Right ventricle myocardium superior (tissue), 1 donor: Measurements from ENCODE around the gene GHR. TPM values are rescaled to one million over a fixed set of nuclear protein-coding genes. Genes with fewer than 3 reads are reported as not detected.
A peak's percentile ranks its signal among the peaks of the same experiment; 100 is the strongest.

Experiments
- ATAC-seq: fragments of 200-7000 bp; cut with Tn5 transposase; one replicate; pipeline ENCODE4 v1.9.1; 2020; ENCODE audit warnings: mild to moderate bottlenecking; ENCODE audit not compliant: poor library complexity
- DNase-seq: peaks from one replicate; pipeline ENCODE4 v3.0.0-alpha.2; 2020
- intact Hi-C: fragments of 100-400 bp; cut with DNase I; formaldehyde crosslinking; loops from one replicate; pipeline ENCODE4 v1.11.2; 2022
- long read RNA-seq: library from polyadenylated mRNA; unstranded; transcript quantifications from one replicate; pipeline ENCODE4 v2.0.0, GENCODE V29; 2021
- total RNA-seq: library from RNA; stranded (reverse); fragmentation: NEBNext Ultra II Directional; extraction: Animal tissue kit (Norgen Biotek cat#: 25700); gene quantifications from one replicate; pipeline ENCODE4 v1.2.1, GENCODE V29; 2021
- donor health status: DM: no; HTN: yes; CAD: no; lungs with severe emphysema.

GHR gene
- total RNA-seq, result 12.8 TPM
- long read RNA-seq, full-length matches to known transcripts, result 4 of 14 reads
- long read RNA-seq, partial matches to known transcripts, result 1 of 14 reads
- long read RNA-seq, other reads (novel, unspliced or antisense), result 9 of 14 reads

DNA sequence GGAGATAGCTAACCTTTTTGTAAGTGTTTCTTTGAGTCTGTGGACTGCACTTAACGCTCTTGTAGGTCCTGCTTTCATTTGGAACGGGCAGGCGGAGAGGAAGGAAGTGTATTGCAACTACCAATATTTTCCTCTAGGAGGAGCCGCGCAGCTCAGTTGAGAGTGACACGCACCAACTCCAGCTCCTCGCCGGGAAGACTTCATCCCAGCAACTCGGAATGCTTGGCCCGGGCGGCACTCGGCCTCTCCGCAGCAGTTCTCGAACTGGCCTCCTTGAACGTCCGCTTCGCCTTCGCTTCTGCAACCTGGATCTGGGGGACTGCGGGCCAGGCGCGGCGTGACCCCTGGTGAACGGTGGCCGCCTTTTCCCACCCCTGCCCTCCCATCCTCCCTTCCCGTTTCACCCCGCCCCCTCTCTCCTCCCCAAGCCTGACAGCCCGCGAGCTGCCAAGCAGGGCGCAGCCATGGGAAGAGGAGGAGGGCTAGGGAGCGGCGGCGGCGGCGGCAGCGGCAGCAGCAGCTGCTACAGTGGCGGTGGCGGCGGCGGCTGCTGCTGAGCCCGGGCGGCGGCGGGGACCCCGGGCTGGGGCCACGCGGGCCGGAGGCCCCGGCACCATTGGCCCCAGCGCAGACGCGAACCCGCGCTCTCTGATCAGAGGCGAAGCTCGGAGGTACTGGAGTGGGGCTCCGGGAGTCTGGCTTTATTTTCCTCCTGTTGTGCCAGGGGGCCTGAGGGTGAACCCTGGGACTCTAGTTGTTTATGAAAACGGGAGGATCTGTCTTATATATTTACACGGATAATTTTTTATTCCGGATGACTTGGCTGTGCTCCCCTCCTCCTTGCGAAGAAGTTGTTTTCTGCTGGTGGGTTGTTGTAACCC is at the start of gene GHR:
Gene GHR, plus strand, starts transcription at position 155 of the 881 bp plus-strand sequence. CDS start 142,436 bp downstream, outside the sequence.
- DNase-seq (peak; percentile 85), ATAC-seq (peak; percentile 95)
- intact Hi-C loops, result loop anchor here (2.0 kb wide), 1 partner anchor 159 kb away; no protein-coding TSS in a partner anchor

DNA sequence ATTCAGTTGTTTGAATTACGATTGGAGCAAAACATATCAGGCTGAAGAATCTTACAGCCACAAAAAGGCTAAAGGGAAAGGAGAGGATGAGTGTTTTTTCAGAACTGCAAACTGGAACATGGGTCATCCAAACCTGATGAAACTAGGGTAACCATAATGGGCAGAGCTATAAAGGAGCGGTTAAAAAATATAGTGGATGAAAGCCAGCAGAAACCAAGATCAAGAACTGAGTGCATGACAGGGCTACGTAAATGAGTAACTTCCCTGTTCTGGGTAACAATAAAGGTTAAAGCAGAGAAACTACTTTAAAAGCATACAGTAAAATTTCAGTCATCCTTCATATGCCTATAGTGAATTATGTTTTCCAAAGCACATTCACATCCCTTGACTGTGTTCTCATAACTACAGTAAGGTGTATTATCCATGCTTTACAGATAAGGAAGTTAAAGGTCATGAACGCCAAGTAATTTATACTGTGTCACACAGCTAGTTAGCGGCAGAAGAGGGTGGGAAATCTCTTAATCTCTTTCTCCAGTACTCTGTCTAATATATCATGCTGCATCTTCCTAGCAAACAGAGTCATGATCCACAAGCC is 48.5 kb upstream of the GHR start:
- ATAC-seq, result no peak

DNA sequence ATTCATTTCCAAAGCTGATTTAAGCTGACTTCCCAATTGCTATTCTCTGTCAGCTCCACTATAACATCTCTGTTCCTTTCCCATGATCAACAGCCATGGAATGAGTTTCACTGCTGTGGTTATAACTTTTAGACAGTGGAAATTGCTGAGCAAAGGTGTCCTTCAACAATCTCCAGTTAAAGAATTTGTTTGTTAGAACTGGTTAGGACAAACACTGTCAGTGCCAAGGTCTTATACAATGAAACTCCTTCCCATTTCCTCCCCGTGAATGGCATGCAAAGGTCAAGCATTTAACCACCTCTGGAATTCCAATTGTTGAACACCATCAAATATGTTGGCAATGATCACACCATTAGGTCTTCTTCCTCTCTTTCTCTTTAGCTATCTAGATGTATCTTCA is 45.7 kb upstream of the GHR start:
- ATAC-seq (no peak), DNase-seq (no peak)
- intact Hi-C loops, result no loop called here

More for the DNA sequence above, 48.5 kb upstream of the GHR start:
- no peak for DNase-seq
- intact Hi-C loops, result no loop called here

- no peak for DNase-seq
Measured at GRCh38 chr5:42381973-42382372, 41.3 kb upstream of the GHR start.

GRCh38 chr5:42387563-42387962 is 35.7 kb upstream of the GHR start:
- intact Hi-C loops, result no loop called here
- DNase-seq (no peak), ATAC-seq (no peak)

More at GRCh38 chr5:42381973-42382372, 41.3 kb upstream of the GHR start:
- intact Hi-C loops, result no loop called here
- ATAC-seq, result no peak

DNA sequence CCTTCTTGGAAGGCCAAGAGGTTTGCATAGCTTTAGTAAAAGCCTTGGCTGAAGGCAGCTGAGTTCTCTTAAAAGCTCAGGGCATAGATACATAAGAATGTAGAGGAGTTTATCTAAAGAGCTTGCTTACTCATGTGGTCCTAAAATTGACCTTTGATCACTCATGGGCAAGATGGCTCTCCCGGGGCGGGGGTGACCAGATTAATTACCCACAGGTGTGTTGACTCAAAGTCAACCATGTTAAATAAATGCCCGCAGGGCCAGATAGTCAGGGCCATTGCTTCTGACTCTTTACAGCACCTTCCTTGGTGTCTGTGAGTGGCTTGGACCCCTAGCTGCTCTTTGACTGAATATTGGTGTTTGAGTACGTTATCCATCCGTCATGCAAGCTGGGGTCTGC is 33.1 kb upstream of the GHR start:
- DNase-seq (no peak), ATAC-seq (no peak)
- intact Hi-C loops, result no loop called here

DNA sequence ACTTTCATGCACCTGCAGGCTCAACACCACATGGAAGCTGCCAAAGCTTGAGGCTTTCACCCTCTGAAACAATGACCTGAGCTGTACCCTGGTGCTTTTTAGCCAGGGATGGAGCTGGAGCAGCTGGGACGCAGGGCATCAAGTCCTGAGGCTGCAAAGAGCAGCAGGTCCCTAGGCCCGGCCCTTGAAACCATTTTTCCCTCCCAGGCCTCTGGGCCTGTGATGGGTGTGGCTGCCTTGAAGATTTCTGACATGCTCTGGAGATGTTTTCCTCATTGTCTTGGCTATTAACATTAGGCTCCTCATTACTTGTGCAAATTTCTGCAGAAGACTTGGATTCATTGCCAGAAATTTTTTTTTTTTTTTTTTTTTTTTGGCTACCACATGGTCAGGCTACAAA is 30.3 kb upstream of the GHR start:
- no peak for DNase-seq
- intact Hi-C loops, result no loop called here
- ATAC-seq, result no peak

DNA sequence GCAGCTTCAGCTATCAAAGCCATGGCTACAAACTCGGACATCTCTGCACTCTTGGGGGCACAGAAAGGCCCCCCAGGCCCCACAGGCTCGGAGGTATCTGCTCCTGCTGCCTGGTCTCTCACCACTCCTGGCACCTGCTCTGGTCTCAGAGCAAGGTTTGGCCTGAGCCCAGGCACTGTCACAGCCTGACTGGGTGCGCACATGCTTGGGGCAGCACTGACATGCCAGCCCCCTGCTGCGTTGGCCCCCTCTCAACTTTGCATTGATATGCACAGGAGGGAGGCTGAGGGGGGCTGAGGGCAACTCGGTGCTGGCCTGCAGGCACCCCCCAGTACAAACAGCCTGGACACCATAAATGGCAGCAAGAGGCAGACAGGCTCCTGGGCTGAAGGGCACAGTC is 27.1 kb upstream of the GHR start:
- DNase-seq, result peak; percentile 35

DNA sequence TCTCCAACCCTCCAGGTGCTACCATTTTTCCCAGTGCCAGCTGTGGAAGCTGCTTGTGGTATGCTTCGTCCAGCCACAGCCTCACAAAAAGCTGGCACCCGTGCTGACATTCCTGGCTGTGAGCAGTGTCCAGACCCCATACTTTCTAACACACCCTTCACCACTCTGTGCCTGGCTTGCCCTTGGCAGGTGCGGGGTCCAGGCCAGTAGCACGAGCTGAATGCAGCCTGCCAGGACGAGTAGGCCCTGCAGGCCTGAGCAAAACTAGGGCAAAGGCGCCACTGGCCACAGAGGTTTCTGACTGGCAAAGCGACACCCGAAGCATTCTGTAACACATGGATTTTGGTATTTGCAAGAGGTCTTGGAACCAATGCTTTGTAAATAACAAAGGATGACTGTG is 26.0 kb upstream of the GHR start:
- intact Hi-C loops, result no loop called here
- ATAC-seq (peak; percentile 94), DNase-seq (peak; percentile 58)

More for the DNA sequence above, 27.1 kb upstream of the GHR start:
- no peak for ATAC-seq
- intact Hi-C loops, result no loop called here

DNA sequence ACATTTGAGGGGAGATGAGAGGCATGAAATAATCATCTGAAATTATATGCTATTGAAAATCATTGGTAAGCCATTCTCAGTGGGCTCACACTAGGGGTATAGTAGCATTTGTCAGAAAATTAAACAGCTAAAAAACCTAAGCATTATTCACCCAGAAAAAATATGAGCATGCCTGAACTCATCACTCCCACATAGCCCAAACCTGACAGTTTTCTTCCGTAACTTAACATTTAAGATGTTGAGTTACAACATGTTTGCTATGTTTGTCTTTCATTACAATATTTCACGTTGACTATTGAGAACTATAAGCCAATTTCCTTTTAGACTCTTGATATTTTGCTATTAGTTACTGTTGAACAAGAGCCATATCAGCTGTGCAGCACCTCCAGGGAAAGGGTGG is 23.5 kb upstream of the GHR start:
- ATAC-seq, result no peak
- DNase-seq, result no peak
- intact Hi-C loops, result no loop called here

DNA sequence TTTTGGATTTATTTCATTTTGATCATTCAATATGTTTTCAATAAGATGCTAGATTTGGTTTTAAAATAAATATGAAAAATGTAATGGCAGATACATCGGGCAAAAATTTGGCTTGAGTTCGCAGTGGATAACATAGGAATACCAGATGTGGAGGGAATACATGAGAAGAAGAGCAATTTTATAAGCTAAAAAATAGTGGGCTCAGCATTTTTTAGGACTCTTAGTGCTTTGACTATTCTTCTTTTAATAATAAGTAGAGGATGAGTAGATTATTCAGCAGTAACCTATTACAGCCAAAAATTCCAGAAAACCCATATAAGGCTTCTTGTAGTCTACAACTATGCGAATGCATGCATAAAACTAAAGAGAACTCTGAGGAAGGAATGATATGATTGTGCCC is 22.8 kb upstream of the GHR start:
- DNase-seq (no peak), ATAC-seq (no peak)
- intact Hi-C loops, result no loop called here

DNA sequence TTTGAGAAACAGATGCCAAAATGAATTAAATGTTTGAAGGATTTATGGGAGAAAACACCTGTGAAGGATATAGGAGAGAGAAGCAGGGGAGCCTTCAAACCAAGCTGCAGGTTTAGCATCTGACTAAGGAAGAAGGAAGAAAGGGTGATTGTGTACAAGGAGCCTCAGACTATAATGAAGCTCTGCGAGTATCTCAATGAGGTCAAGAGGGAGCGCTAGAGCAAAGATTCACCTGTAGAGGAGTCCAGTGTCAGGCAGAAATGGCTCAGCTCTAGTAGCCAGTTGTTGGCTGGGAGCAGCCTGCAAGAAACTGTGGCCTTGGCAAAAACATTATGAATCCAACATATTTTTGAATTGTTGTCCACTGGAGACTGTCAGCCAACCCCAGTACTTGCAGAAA is 20.0 kb upstream of the GHR start:
- intact Hi-C loops, result no loop called here
- no peak for DNase-seq
- ATAC-seq, result no peak

- intact Hi-C loops, result no loop called here
- no peak for ATAC-seq
- DNase-seq, result no peak
Measured at GRCh38 chr5:42404366-42404765, 18.9 kb upstream of the GHR start.

DNA sequence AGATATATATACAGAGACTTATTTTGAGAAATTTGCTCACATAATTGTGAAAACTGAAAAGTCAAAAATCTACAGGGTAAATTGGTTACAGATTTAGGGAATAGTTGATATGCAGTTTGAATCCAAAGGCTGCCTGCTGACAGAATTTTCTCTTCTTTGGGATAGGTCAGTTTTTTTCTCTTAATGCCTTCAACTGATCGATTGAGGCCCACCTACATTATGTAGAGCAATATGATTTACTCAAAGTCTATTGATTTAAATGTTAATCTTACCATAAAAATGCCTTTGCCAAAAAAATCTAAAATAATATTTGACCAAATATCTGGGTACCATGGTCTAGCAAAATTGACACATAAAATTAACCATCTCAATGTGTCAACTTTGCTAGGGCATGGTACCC is 3.9 kb upstream of the GHR start:
- intact Hi-C loops, result no loop called here
- ATAC-seq (no peak), DNase-seq (no peak)

DNA sequence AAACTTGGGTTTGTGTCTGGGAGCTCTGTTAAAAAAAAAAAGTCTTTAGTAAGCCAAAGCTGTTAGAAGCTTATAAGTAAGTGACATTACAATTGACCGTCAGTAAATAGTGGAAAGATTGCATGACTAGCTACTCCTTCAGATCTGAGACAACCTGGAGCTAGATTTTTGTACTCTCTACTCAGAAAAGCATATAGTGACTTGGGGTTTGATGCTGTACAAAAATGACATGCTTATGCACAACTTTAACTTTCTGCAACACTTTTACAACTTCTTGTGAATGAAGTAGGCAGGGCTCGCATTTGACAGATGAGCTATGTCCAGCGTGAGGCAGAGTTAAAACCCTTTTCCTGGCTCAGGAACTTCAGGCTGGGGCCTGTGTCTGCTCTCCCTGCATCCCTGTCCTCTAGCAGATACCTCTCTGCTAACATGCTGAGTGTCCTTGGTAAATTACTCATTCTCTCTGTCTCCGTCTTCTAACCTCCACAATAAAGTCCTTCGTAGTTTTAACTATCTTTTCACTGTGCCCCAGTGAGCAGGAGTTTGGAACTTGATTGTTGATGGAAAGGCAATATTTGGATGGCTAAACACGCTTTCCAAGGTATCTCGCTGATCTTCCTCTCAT is 471 bp upstream of the GHR start:
- intact Hi-C loops, result no loop called here
- ATAC-seq, result peak; percentile 3
- no peak for DNase-seq

GRCh38 chr5:42426016-42426415 is 2.8 kb downstream of the GHR start:
- DNase-seq (no peak), ATAC-seq (no peak)
- intact Hi-C loops, result no loop called here

- intact Hi-C loops, result no loop called here
- ATAC-seq, result no peak
- no peak for DNase-seq
Measured at GRCh38 chr5:42429694-42430093, 6.5 kb downstream of the GHR start.

DNA sequence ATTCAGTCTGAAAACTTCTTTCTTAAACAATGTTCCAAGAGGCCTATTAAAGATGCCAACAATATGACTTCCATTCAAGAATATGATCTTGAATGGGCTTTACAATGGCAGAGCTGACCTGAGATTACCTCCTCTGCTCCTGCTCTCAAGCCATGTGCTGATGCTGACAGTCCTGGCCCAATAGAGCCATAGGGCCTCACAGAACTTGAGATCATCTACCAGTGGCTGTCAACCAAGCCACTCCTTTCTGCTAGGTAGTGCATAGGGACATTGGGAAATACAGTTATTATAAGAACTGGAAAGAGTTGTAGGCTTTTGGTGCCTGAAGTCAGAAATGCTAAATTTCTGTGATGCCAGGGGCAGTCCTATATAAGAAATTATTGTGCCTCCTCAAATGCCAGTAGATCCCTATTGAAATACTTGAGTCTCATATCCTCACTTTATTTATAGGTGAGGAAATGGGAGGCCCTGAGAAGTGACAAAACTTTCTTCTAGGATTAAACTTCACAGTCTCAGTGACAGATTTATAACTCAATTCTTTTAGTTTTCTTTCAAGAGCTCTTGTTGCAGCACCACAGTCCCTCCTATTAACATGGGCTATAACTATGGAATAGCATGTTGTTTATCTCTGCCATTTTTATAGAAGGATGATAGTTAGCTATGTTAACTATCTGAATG is 10.9 kb downstream of the GHR start:
- DNase-seq (no peak), ATAC-seq (no peak)
- intact Hi-C loops, result no loop called here

- intact Hi-C loops, result no loop called here
- no peak for ATAC-seq
- DNase-seq, result no peak
Measured at GRCh38 chr5:42436051-42436450, 12.8 kb downstream of the GHR start.
